ENCODE results near the gene MKLN1. TPM values are rescaled to one million over a fixed set of nuclear protein-coding genes. Genes with fewer than 3 reads are reported as not detected.
"Not testable (repeated sequence)": the region's sequence is repeated elsewhere in the genome, so short reads cannot be mapped to it uniquely, and the experiment has no call there.

Gene MKLN1
- total RNA-seq, 4 donors from 2014 or later: 93.1 to 175 (median 102) TPM

DNA sequence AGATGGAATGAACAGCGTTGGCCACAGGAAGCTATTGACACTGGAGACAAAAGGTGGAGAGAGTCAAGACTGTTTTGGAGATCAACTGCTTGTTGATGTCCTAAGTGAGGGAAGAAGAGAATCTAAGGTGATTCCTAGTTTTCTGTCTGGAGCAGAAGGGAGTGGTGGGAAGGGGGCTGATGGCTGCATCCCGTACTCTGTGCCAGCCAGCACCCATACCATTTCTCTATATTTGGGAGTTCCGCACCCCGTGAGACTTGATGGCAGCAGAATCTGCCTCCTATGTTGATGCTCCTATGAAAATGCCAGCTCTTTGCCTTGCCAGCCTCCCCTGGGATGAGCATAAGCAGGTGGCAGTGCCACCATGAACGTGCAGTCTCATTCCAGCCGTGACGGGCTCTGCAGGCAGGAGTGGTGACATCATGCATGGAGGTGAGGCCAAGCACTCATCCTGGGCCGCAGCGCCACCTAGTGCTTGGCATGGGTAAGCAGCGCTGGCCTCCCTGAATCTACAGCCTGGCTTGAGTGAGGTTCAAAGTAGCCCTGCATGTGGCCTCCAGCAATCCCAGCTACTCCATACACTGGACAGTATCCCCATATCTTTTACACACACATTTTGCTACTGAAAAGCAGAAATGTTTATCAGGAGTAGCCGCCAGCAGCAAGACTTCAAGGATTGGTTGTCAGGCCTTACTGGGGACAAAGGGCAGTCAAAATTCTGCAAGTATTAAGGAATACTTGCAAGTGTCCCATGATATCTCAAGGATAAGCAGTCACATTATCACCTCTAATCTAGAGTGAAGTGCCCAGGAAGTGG is 185.8 kb downstream of the MKLN1 start:
- intact Hi-C loops (cut with DNase I): loop anchor here (10.0 kb wide), 1 partner anchor 619 kb away; no protein-coding TSS in a partner anchor
- Histone ChIP-seq H3K36me3 (peaks cover 0 to 4% of the 10 kb centered on the region in 2 donors), H3K27ac (peak overlapping the region in 2 of 3 donors; percentile 37 to 52), H3K27me3 (no peaks in the 10 kb centered on the region), H3K4me3 (replicated peaks in 1 of 3) (no peak overlapping the region), H3K9me3 (no peaks in the 10 kb centered on the region), H3K4me1 (peaks cover 12 to 30% of the 10 kb centered on the region in 2 donors)
- WGBS, 2 donors: 45 to 52% methylated on average over 8 to 11 of the region's 11 CpGs
- TF ChIP-seq POLR2A (IDR thresholded peaks at IDR 0.05): no peak
- TF ChIP-seq, protein P1, sequence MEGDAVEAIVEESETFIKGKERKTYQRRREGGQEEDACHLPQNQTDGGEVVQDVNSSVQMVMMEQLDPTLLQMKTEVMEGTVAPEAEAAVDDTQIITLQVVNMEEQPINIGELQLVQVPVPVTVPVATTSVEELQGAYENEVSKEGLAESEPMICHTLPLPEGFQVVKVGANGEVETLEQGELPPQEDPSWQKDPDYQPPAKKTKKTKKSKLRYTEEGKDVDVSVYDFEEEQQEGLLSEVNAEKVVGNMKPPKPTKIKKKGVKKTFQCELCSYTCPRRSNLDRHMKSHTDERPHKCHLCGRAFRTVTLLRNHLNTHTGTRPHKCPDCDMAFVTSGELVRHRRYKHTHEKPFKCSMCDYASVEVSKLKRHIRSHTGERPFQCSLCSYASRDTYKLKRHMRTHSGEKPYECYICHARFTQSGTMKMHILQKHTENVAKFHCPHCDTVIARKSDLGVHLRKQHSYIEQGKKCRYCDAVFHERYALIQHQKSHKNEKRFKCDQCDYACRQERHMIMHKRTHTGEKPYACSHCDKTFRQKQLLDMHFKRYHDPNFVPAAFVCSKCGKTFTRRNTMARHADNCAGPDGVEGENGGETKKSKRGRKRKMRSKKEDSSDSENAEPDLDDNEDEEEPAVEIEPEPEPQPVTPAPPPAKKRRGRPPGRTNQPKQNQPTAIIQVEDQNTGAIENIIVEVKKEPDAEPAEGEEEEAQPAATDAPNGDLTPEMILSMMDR (IDR thresholded peaks at IDR 0.05): peak; percentile 82 to 94 (median 89)
- DNase-seq: peak; percentile 87 to 93

DNA sequence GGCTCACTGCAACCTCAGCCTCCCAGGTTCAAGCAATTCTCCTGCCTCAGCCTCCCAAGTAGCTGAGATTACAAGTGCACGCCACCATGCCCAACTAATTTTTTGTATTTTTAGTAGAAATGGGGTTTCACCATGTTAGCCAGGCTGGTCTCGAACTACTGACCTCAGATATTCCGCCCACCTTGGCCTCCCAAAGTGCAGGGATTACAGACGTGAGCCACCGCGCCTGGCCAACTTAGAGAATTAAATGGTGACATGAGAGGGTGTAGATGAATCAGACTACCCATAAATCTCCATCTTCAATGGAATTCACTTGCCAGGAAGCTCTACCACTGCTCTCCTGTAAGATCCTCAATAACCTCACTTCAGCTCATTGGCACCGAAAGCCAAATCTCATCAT is 187.8 kb downstream of the MKLN1 start:
- not testable (repeated sequence) for DNase-seq; H3K4me3 ChIP-seq (replicated peaks in 1 of 3); H3K36me3 ChIP-seq; H3K9me3 ChIP-seq; H3K27me3 ChIP-seq
- Histone ChIP-seq H3K4me1 (peaks cover 12 to 30% of the 10 kb centered on the region in 2 donors), H3K27ac (peak overlapping the region in 1 of 3 donors; percentile 27)
- intact Hi-C loops (cut with DNase I): loop anchor here (10.0 kb wide), 1 partner anchor 621 kb away; no protein-coding TSS in a partner anchor
- 94% methylated on average over 7 of the region's 7 CpGs for WGBS, 2 donors

DNA sequence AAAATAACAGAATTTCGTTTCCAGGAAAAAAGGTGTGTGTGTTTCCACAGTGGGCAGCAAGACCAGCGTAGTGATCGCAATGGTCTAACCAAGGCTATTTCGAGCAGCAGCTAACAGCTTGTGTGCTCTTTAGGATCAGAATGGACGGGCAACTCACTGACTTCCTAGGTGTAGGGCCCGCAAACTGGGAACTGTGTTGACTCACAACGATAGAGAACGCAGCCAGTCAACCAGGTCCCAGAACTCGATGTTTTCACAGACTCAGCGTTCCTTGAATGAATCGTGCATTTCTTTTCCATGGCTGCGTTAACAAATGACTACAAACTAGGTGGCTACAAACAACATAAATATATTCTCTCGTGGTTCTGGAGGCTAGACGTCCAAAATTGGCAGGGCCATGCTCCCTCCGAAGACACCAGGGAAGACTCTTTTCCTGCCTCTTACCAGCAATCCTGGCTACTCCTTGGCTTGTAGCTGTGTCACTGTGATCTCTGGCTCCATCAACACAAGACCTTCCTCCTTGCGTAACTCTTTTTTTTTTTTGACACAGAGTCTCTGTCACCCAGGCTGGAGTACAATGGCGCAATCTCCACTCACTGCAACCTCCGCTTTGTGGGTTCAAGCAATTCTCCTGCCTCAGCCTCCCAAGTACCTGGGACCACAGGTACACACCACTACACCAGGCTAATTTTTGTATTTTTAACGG is 189.7 kb downstream of the MKLN1 start:
- peak in 1 of 2 donors; percentile 47 for DNase-seq
- H3K4me3 ChIP-seq (replicated peaks in 1 of 3): no peak overlapping the region
- peaks cover 16 to 36% of the 10 kb centered on the region in 2 donors for H3K4me1 ChIP-seq
- H3K36me3 ChIP-seq: no peaks in the 10 kb centered on the region
- WGBS, 2 donors: 60 to 82% methylated on average over 19 of the region's 19 CpGs
- H3K27me3 ChIP-seq: no peaks in the 10 kb centered on the region
- H3K27ac ChIP-seq: peak overlapping the region in 2 of 3 donors; percentile 26 to 40
- no peaks in the 10 kb centered on the region for H3K9me3 ChIP-seq
- TF ChIP-seq, protein P1 (IDR thresholded peaks at IDR 0.05): no peak
- TF ChIP-seq POLR2A (IDR thresholded peaks at IDR 0.05): no peak
- intact Hi-C loops (cut with DNase I): loop anchor here (10.0 kb wide), 1 partner anchor 623 kb away; no protein-coding TSS in a partner anchor

DNA sequence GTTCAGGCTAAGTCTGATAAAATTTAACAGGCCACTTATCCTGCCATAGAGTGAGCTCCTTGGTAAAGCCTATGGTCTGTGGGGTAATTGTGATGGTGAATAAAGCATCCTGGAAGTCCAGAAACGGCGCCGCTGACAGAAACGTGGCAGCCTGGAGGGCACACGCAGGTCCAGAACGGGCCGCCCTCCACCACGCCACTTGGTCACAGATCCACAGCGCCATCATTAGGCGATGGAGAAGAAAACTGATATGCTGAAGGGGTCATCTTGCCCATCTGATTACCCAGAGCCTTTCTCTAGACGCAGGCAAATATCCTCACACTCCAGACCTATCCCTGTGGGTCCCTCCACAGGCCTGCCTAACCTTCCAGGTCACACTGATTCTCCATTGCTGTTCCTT is 190.9 kb downstream of the MKLN1 start:
- no peaks in the 10 kb centered on the region for H3K9me3 ChIP-seq
- intact Hi-C loops (cut with DNase I): loop anchor here (10.0 kb wide), 1 partner anchor 624 kb away; no protein-coding TSS in a partner anchor
- TF ChIP-seq POLR2A (IDR thresholded peaks at IDR 0.05): no peak
- TF ChIP-seq, protein P1 (IDR thresholded peaks at IDR 0.05): no peak
- peak overlapping the region in 1 of 3 donors; percentile 32 for H3K27ac ChIP-seq
- peaks cover 9 to 30% of the 10 kb centered on the region in 2 donors for H3K4me1 ChIP-seq
- DNase-seq: no peak
- WGBS, 2 donors: 71 to 92% methylated on average over 11 of the region's 11 CpGs
- no peaks in the 10 kb centered on the region for H3K27me3 ChIP-seq
- no peak overlapping the region for H3K4me3 ChIP-seq (replicated peaks in 1 of 3)
- H3K36me3 ChIP-seq: no peaks in the 10 kb centered on the region

DNA sequence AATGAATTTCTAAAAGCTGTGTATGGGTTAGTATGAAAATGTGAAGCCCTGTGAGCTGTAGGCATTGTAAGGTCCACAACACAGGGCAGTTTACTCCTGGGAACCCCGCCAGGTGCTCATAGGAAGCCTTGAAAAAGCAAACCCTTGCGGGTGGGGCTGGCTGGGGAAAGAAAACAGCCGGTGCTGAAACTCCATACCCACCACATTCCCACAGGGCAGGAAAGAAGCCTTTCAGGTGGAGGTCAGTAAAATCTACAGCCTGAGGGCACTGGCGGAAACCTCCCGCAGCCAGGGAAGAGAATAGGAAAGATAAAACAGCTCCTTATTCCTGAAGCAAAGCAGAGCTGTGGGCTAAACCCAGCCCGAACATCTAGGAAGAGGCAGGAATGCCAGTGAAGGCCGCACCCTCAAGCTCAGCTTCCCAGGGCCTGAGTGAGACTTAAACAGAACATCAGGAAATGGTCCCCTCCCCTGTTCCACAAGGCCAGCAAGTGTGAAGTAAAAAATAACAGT is 194.0 kb downstream of the MKLN1 start:
- peak; percentile 93 to 96 for DNase-seq
- intact Hi-C loops (cut with DNase I): no loop called here

More for the DNA sequence above, 194.0 kb downstream of the MKLN1 start:
- Histone ChIP-seq H3K27me3 (no peaks in the 10 kb centered on the region), H3K4me1 (peaks cover 7 to 16% of the 10 kb centered on the region in 2 donors), H3K27ac (peak overlapping the region; percentile 62 to 90 (median 82)), H3K36me3 (no peaks in the 10 kb centered on the region), H3K4me3 (replicated peaks in 1 of 3) (no peak overlapping the region), H3K9me3 (no peaks in the 10 kb centered on the region)
- TF ChIP-seq POLR2A (IDR thresholded peaks at IDR 0.05): no peak
- TF ChIP-seq, protein P1 (IDR thresholded peaks at IDR 0.05): no peak
- 19 to 32% methylated on average over 7 of the region's 7 CpGs for WGBS, 2 donors

Measured in thyroid gland (tissue), 4 donors.